Measurements from ENCODE around the gene KAT8. TPM values are rescaled to one million over a fixed set of nuclear protein-coding genes. Genes with fewer than 3 reads are reported as not detected.

The KAT8 gene
- total and polyA plus RNA-seq, 2 of the 4 experiments (the other 2 are of a cell fraction) = 19.4 to 27.4 TPM

GRCh38 chr16:31084584-31085302 lies 32.7 kb upstream of the KAT8 start (continued):
- no peak for TF ChIP-seq MAZ (IDR thresholded peaks at IDR 0.05; ENCODE audit: borderline replicate concordance, low read depth, low read length)

- H3K4me1 ChIP-seq (ENCODE audit: control insufficient read depth, insufficient read depth, low read length) = no peaks in the 10 kb centered on the region
- ChIA-PET CTCF (interaction anchor here (0.6 to 1.2 kb wide), 2 partner anchors 15 to 58 kb away, joined by 3 to 4 read pairs; no protein-coding TSS in a partner anchor), POLR2A (ENCODE audit: unreplicated experiment) (no interaction called here)
- no peak overlapping the region for H2BK20ac ChIP-seq (ENCODE audit: low read depth, low read length)
- no peak overlapping the region for H3K23ac ChIP-seq (ENCODE audit: low read depth, low read length)
- no peaks in the 10 kb centered on the region for H3K9me3 ChIP-seq (ENCODE audit: control insufficient read depth, insufficient read depth, low read length)
- DNase-seq = no peak
- no peak overlapping the region for H3K9ac ChIP-seq (ENCODE audit: low read depth, low read length)
- TF ChIP-seq BHLHE40 (IDR thresholded peaks at IDR 0.05; ENCODE audit: low read depth, low read length) = no peak
- TF ChIP-seq USF2 (IDR thresholded peaks at IDR 0.05; ENCODE audit: low read depth, low read length) = no peak
- no peak for TF ChIP-seq MXI1 (IDR thresholded peaks at IDR 0.05; ENCODE audit: borderline replicate concordance, low read depth, low read length)
- TF ChIP-seq RFX5 (IDR thresholded peaks at IDR 0.05; ENCODE audit: low read depth, low read length) = no peak
- H4K5ac ChIP-seq (ENCODE audit: low read depth, low read length) = no peak overlapping the region
- dilution Hi-C loops (cut with HindIII; ENCODE audit: low sequenced_read_pairs, unreplicated experiment) (no loop called here), intact Hi-C loops (cut with micrococcal nuclease) (no loop called here), in situ Hi-C loops (cut with MboI; ENCODE audit: low sequenced_read_pairs) (loop anchor here (10.0 kb wide), 1 partner anchor 101 kb away; the partner anchor contains the start of gene HSD3B7)
- peaks cover 3% of the 10 kb centered on the region for H3K9me1 ChIP-seq (ENCODE audit: insufficient read depth, low read length)
- H2AK9ac ChIP-seq (replicated peaks; ENCODE audit: low read depth, low read length, poor library complexity) = no peak overlapping the region
- no peak overlapping the region for H2BK15ac ChIP-seq (ENCODE audit: low read depth, low read length)
- WGBS, 2 experiments (ENCODE audit: extremely low coverage in 2 of 2, insufficient read length in 1 of 2) = 78% methylated on average over 5 of the region's 8 CpGs; no CpG with 5 or more reads in 1 of the 2 experiments
- no peak overlapping the region for H2AFZ ChIP-seq (replicated peaks; ENCODE audit: low read length, poor library complexity)
- peaks cover 62% of the 10 kb centered on the region for H3K36me3 ChIP-seq (ENCODE audit: control insufficient read depth, insufficient read depth, low read length)
- BruUV-seq (replicated peaks) = no TSS peak
- no peak overlapping the region for H3K27ac ChIP-seq (ENCODE audit: insufficient read depth, low read length)
- H4K20me1 ChIP-seq (ENCODE audit: insufficient read depth, low read length) = peaks cover 21% of the 10 kb centered on the region
- H2BK120ac ChIP-seq (ENCODE audit: low read depth, low read length) = no peak overlapping the region
- no peak overlapping the region for H2BK5ac ChIP-seq (ENCODE audit: low read depth, low read length, poor library complexity, severe bottlenecking)
- no peak overlapping the region for H4K8ac ChIP-seq (ENCODE audit: low read depth in 2 of 2, low read length in 2 of 2)
- H3K27me3 ChIP-seq (ENCODE audit: control insufficient read depth, insufficient read depth, low read length) = no peaks in the 10 kb centered on the region
- H3K4me2 ChIP-seq (ENCODE audit: low read depth, low read length) = no peak overlapping the region
- peaks cover 11 to 53% of the 10 kb centered on the region in 2 experiments for H3K79me1 ChIP-seq (ENCODE audit: low read depth in 1 of 2, low read length in 2 of 2)
- H3K4me3 ChIP-seq (ENCODE audit: insufficient read depth, low read depth, low read length) = no peak overlapping the region
- no peak overlapping the region for H4K91ac ChIP-seq (ENCODE audit: insufficient read depth, low read depth, low read length)
- H3K18ac ChIP-seq (ENCODE audit: low read depth, low read length) = no peak overlapping the region
- ATAC-seq (ENCODE audit: low read depth) = no peak
- H3K14ac ChIP-seq (replicated peaks; ENCODE audit: low read depth, low read length) = no peak overlapping the region
- no peak overlapping the region for H2AK5ac ChIP-seq (ENCODE audit: low read depth, low read length)
- no peak overlapping the region for H3K56ac ChIP-seq (ENCODE audit: extremely low read depth, insufficient read depth, low read length)
- no peak overlapping the region for H3K4ac ChIP-seq (ENCODE audit: low read depth, low read length)
Measured at GRCh38 chr16:31085411-31085810, 32.1 kb upstream of the KAT8 start.
